Cerebellar cortex (tissue), 1 donor: ENCODE data around the gene PVALB.

ENCODE experiments used
- DNase-seq: peaks from one replicate; pipeline ENCODE4 v3.0.0-alpha.2; 2015; ENCODE audit warnings: low spot score

PVALB gene

GRCh38 chr22:36811094-36811800, 5.6 kb downstream of the PVALB start:
- DNase-seq, result no peak

- DNase-seq, result no peak
Measured at GRCh38 chr22:36809351-36809750, 7.5 kb downstream of the PVALB start.

- DNase-seq, result no peak
Measured at GRCh38 chr22:36808721-36809344, 8.0 kb downstream of the PVALB start.

- no peak for DNase-seq
Measured at GRCh38 chr22:36807627-36808026, 9.2 kb downstream of the PVALB start.

- DNase-seq, result no peak
Measured at GRCh38 chr22:36806835-36807234, 10.0 kb downstream of the PVALB start.

GRCh38 chr22:36803358-36803757, 13.5 kb downstream of the PVALB start:
- no peak for DNase-seq

- no peak for DNase-seq
Measured at GRCh38 chr22:36798674-36799066, 18.2 kb downstream of the PVALB start.

- DNase-seq, result no peak
Measured at GRCh38 chr22:36797911-36798673, 18.7 kb downstream of the PVALB start.

GRCh38 chr22:36797374-36797773, 19.5 kb downstream of the PVALB start:
- no peak for DNase-seq

GRCh38 chr22:36796552-36797175, 20.2 kb downstream of the PVALB start:
- no peak for DNase-seq

GRCh38 chr22:36795633-36796032, 21.2 kb downstream of the PVALB start:
- no peak for DNase-seq

GRCh38 chr22:36790648-36791047, 26.2 kb downstream of the PVALB start:
- no peak for DNase-seq

- DNase-seq, result no peak
Measured at GRCh38 chr22:36787204-36787988, 29.4 kb downstream of the PVALB start.

- no peak for DNase-seq
Measured at GRCh38 chr22:36783743-36784142, 33.1 kb downstream of the PVALB start.

- DNase-seq, result peak; percentile 66
Measured at GRCh38 chr22:36781656-36782627, 34.9 kb downstream of the PVALB start.

- DNase-seq, result no peak
Measured at GRCh38 chr22:36778020-36778419, 38.8 kb downstream of the PVALB start.

GRCh38 chr22:36776722-36777121, 40.1 kb downstream of the PVALB start:
- no peak for DNase-seq

- peak; percentile 100 for DNase-seq
Measured at GRCh38 chr22:36775964-36776669, 40.7 kb downstream of the PVALB start, which contains the start of gene IFT27. Gene IFT27, minus strand, starts transcription at chr22:36776119. Its CDS starts 412 bp downstream, at chr22:36775707.

- DNase-seq, result peak; percentile 57
Measured at GRCh38 chr22:36775586-36775963, 41.3 kb downstream of the PVALB start.

GRCh38 chr22:36773935-36774334, 42.9 kb downstream of the PVALB start:
- DNase-seq, result peak; percentile 57
